HG03457 (cell line): Measurements from ENCODE around the gene CREB3L2.
"Not testable (repeated sequence)": the region's sequence is repeated elsewhere in the genome, so short reads cannot be mapped to it uniquely, and the experiment has no call there.

Source experiments
- ATAC-seq: cut with Tn5 transposase; IDR thresholded peaks from one replicate; pipeline ENCODE4 v1.9.1; 2021; ENCODE audit warnings: moderate number of reproducible peaks; ENCODE audit not compliant: unreplicated experiment

CREB3L2 gene

GRCh38 chr7:137848095-137848494, 153.8 kb downstream of the CREB3L2 start:
- ATAC-seq, result no peak

DNA sequence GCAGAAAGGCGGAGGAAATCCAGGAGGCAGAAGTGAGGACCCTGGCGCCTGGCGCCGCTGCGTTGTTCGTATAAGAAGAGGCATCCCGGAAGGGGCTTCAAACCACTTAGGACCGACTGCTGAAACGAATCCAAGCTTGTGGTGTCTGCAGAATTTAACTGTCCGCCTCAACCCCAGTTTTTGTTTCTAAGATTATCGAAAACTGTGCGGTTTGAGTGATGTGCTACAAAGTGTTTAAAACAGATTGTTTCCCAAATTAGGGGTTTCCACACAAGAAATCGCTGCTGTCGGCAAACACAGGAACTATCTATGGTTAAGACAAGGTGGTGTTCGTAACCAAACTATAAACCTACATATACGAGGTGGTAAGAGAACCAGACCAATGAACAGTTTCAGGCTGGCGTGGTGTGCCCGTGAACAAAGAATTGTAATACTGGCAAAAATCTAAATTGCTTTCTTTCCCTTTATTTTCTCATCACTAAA, 154.3 kb downstream of the CREB3L2 start:
- ATAC-seq, result no peak

GRCh38 chr7:137846827-137847567, 154.9 kb downstream of the CREB3L2 start, which contains the start of gene DGKI:
DGKI (minus strand) TSS chr7:137846974.
- ATAC-seq, result no peak

- ATAC-seq, result no peak
Observed at GRCh38 chr7:137846549-137846826, 155.4 kb downstream of the CREB3L2 start.

DNA sequence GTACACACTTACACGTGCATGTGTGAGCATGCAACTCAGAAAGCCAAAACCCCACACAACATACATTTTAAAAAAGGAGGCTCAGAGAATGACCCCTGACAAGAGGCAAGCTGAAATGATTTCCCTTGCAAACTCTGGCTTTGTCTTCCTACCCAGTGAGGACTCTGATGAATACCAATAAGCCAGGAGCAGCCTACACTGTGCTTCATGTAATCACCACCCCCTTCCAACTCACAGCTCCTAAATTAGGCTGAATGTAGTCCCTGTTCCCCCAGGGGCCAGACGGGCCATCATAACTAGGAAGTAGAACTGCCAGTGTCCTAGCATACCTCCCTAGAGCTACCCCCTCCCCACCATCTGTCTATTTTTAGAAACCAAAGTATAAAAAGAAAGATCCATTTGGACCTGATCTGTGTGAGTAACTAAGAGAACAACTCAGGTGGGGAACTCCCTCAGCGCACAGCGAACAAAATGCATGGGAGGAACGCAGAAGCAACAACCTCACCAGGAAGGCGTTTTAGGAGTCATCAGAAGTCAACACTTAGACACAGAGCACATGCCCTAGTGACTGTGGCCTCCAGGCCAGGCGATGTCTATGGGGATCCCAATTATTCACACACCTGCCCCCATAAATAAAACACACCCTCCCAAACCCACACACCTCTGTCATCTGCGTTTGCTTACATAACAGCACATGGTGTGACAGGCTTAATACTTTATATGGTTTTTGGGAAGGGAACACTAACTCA, 157.0 kb downstream of the CREB3L2 start:
- ATAC-seq, result no peak

DNA sequence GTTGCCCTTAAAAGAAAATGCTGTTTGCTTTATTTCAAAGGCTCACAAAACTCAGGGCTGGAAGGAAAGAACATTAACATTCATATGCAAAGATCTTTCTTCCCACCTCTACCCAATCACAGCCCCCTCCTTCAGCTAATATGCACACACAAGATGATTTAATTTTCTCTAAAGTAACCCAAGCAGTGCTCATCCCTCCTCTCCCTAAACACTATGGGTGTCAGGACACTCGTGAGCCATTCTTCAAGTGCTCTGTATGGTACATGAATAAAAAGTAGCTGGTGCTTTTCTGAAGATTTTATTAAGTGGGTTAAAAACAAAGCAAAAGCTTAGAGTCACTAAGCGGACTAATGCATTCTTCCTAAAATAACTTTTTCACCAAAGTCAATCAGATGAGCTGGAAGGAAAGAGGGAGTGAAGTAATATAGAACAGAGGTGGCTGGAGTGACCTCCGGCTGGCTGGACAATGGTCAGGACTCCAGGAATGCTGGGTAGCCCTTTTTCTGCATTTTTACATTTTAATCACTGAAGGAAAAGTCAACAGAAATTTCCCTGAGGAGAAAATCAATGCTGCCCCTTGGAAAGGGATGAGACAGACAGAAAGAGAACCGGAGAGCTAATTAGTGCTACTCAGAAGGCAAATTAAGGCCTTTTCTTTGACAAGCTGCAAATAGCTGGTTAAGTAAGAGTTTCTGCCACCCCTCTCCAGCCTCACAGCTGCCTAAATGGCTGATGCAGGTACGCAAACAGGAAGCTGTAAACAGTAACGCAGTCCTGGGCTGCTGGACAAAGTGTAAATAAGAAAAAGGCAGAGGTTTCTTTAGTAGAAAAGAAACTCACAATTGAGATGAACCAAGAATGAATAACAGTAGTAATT, 161.7 kb downstream of the CREB3L2 start:
- no peak for ATAC-seq

- ATAC-seq, result no peak
Observed at GRCh38 chr7:137838706-137839315, 163.1 kb downstream of the CREB3L2 start.

DNA sequence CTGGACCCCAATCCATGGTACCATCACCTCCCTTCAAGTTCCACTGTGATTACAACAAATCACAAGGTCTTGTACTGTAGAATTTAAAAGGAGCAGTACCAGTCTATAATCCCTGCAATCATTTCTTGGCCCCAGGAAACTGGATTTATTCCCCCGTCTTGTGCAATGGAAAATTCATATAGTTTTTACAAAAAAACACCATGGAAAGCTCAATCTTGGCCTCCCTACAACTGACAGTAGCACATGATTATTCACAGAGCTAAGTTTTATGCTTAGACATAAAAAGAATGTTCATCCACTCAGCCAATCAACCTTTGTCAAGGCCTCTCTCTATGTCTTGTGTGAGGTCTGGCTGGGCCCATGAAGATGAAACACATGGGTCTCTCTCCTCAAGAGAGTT, 165.3 kb downstream of the CREB3L2 start:
- ATAC-seq, result no peak

DNA sequence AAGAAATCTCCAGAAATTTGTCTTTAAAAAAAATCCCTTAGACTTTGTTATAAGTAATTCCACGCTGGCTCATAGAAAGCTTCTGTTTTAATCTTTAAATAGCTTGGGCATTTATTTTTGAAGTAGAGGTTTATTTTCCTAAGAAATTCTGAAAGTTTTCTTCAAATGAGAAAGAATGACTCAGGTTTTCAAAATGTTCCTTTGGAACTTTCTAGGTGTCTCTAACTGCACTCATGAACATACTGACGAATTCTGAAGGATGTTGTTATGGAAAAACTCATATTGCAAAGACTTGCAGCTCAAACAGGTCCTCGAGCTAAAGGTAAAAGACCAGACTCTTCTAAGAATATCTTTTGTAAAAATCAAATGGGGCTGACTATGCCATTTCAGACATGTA, 165.8 kb downstream of the CREB3L2 start:
- ATAC-seq, result no peak

DNA sequence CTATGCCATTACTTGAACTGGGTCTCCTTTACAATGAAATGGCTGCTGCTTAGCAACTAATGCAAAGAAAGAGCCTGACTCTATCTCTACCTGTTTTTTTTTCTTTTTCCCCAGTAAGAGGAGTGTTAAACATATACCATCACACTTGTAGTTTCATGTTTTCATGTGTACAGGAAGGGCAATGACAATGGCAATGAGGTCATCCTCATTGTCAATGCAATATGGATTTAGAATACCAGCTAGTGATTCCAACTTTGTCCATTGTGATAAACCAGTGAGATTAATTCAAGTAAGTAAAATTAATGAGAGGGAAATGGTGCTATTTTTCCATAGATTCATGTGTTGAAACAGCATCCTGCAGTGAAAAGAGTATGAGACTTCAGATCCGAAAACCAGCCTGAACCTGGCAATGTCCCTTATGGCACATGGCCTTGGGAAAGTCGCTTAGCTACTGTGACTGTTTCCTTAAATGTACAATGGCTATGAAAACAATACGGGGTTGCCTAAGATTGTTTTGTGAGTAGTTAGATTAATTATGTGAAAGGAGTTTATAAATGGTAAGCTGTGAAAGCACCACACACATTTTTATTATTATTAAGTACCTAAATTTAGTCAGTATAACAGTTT, 166.3 kb downstream of the CREB3L2 start:
- no peak for ATAC-seq

DNA sequence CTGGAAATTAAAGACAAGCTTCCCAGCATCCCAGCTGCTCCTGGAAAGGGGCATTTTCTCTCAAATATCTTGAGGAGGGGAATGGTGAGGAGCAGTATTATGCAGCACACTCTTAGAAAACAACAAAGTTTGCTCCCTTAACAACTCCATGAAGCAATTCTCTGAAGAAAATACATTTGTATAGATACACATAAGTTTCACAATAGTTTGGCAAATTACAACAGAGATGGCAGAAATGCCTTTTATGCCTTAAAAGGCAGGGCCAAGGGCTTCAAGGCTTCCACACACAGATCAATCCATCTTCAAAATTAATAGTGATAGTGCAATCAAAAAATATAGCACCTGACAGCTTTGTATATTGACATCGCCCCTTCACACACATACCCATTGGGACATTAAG, 167.3 kb downstream of the CREB3L2 start:
- no peak for ATAC-seq

DNA sequence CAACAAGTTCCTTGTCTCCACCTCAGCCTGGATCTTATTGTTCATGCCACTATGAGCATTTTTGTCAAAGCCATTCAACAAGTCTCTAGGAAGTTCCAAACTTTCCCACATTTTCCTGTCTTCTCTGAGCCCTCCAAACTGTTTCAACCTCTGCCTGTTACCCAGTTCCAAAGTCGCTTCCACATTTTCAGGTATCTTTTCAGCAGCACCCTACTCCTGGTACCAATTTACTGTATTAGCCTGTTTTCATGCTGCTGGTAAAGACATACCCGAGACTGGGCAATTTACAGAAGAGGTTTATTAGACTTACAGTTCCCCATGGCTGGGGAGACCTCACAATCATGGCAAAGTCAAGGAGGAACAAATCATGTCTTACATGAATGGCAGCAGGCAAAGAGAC, 168.9 kb downstream of the CREB3L2 start:
- ATAC-seq, result not testable (repeated sequence)

DNA sequence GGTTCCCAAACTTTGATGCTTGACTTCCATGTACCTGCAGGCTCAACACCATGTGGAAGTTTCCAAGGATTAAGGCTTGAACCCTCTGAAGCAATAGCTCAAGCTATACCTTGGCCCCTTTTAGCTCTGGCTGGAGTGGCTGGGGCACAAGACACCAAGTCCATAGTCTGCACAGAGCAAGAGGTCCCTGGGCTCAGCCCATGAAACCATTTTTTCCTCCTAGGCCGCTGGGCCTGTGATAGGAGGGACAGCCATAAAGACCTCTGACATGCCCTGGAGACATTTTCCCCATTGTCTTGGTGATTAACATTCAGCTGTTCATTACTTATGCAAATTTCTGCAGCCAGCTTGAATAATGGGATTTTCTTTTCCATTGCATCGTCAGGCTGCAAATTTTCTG, 169.5 kb downstream of the CREB3L2 start:
- ATAC-seq, result no peak

DNA sequence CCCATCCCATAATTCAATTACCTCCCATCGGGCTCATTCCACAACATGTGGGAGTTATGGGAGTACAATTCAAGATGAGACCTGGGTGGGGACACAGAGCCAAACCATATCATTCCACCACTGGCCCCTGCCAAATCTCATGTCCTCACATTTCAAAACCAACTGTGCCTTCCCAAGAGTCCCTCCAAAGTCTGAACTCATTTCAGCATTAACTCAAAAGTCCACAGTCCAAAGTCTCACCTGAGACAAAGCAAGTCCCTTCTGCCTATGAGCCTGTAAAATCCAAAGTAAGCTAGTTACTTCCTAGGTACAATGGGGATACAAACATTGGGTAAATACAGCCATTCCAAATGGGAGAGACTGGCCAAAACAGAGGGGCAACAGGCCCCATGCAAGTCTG, 170.3 kb downstream of the CREB3L2 start:
- ATAC-seq, result not testable (repeated sequence)

- no peak for ATAC-seq
Observed at GRCh38 chr7:137829337-137829992, 172.4 kb downstream of the CREB3L2 start.

DNA sequence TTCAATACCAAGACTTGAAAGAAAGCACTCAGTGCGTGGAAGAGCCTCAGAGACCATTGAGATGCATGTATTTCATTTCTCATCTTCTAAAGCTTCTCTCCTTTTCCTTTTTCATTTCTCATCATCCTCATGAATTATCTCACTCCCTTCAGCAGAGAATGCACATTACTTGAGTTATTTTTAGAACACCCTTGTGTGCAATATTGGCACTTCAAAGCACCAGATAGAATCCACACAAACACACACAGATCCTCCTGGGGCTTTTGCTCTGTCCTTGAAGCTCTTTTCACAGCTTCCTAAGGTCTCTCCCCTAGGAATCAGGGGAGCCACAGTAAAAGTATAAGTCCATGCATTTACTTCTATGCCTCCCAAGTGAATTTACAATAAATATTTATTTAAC, 173.4 kb downstream of the CREB3L2 start:
- no peak for ATAC-seq

GRCh38 chr7:137825489-137825888, 176.4 kb downstream of the CREB3L2 start:
- ATAC-seq, result no peak
